K562 (cell line): ENCODE results near the gene AGPAT3.

Experiments
- CTCF ChIP-seq, 3 experiments: IDR thresholded peaks in 2 of 3; conservative IDR thresholded peaks in 1 of 3; 2 replicates each; pipeline ENCODE4 v1.5.1; 2011 to 2012; ENCODE audit warnings: low read length in 3 of 3, mild to moderate bottlenecking in 3 of 3, control low read depth in 2 of 3, improper control_type of control experiment in 1 of 3, inconsistent platforms in 1 of 3, low read depth in 1 of 3, mixed read lengths in 1 of 3, moderate library complexity in 1 of 3; ENCODE audit not compliant: insufficient read depth in 2 of 3
- E2F1 ChIP-seq: sonication (generic); formaldehyde crosslinking; IDR thresholded peaks from 2 replicates; pipeline ENCODE4 v1.8.1; 2023; ENCODE audit warnings: mild to moderate bottlenecking, missing genetic modification reagents, moderate library complexity
- EZH2 ChIP-seq: IDR thresholded peaks from 2 replicates; pipeline ENCODE4 v1.6.1; 2012; ENCODE audit warnings: low read depth, mild to moderate bottlenecking, inconsistent platforms, low read length, borderline replicate concordance
- FOS ChIP-seq: IDR thresholded peaks from 3 replicates; pipeline ENCODE4 v1.6.1; 2011; ENCODE audit not compliant: insufficient read length; ENCODE audit errors: extremely low read depth
- FOSL1 ChIP-seq: fragments of 200-800 bp; sonication (Bioruptor generic); conservative IDR thresholded peaks from 2 replicates; pipeline ENCODE4 v1.6.1; 2016; ENCODE audit warnings: missing genetic modification characterization, missing compliant biosample characterization
- RFX1 ChIP-seq: fragments of 450-650 bp; IDR thresholded peaks from 2 replicates; pipeline ENCODE4 v1.6.1; 2016; ENCODE audit warnings: mild to moderate bottlenecking, moderate library complexity
- ZFP36 ChIP-seq: fragments of 150-350 bp; IDR thresholded peaks from 2 replicates; pipeline ENCODE4 v1.6.1; 2018; ENCODE audit warnings: low read length, low read depth; ENCODE audit not compliant: partially characterized antibody
- ZNF384 ChIP-seq: IDR thresholded peaks from 2 replicates; pipeline ENCODE4 v1.6.1; 2012; ENCODE audit warnings: low read depth, low read length, improper control_type of control experiment
- TF ChIP-seq, protein P1 (sequence below): fragments of 450-650 bp; IDR thresholded peaks from 2 replicates; pipeline ENCODE4 v1.6.1; 2016; ENCODE audit warnings: borderline replicate concordance

DNA sequence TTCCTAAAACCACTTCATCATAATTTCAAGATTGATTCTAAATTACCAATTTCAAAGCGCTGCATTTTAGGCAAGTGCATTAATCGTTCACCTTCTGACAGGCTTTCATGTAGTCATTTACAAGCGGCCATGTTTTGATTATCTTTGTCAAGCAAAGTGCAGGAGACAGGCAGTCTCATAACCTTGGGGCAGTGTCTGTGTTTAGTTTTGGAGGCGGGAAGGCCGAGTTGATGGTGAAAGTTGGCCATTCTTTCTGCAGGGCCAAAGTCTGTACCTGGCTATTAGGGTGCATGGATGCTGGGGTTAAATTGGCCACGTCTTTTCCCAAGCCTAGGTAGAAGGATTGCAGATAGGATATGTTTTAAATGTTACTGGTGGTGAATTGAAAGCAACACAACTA, 2.9 kb downstream of the AGPAT3 start:
- no peak for TF ChIP-seq E2F1
- TF ChIP-seq CTCF (IDR thresholded peaks at IDR 0.05 in 2 of 3, conservative IDR thresholded peaks at IDR 0.05 in 1 of 3; ENCODE audit: insufficient read depth in 2 of 3, low read depth in 1 of 3, low read length in 3 of 3), result no peak
- no peak for TF ChIP-seq FOSL1
- TF ChIP-seq FOS, result no peak
- TF ChIP-seq ZFP36, result no peak
- TF ChIP-seq RFX1, result no peak
- no peak for TF ChIP-seq EZH2
- TF ChIP-seq, protein P1, sequence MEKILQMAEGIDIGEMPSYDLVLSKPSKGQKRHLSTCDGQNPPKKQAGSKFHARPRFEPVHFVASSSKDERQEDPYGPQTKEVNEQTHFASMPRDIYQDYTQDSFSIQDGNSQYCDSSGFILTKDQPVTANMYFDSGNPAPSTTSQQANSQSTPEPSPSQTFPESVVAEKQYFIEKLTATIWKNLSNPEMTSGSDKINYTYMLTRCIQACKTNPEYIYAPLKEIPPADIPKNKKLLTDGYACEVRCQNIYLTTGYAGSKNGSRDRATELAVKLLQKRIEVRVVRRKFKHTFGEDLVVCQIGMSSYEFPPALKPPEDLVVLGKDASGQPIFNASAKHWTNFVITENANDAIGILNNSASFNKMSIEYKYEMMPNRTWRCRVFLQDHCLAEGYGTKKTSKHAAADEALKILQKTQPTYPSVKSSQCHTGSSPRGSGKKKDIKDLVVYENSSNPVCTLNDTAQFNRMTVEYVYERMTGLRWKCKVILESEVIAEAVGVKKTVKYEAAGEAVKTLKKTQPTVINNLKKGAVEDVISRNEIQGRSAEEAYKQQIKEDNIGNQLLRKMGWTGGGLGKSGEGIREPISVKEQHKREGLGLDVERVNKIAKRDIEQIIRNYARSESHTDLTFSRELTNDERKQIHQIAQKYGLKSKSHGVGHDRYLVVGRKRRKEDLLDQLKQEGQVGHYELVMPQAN, result no peak
- no peak for TF ChIP-seq ZNF384
